Activated CD4-positive, alpha-beta T cell treated with anti-CD3 and anti-CD28 coated beads, Interleukin-2, amount 50 U/mL, for 16 hours (primary cell): ENCODE results near the gene PRKCA.
"Not testable (repeated sequence)": the region's sequence is repeated elsewhere in the genome, so short reads cannot be mapped to it uniquely, and the experiment has no call there.

Experiments used
- DNase-seq: peaks from one replicate; pipeline ENCODE4 v3.0.0-alpha.2; 2020

PRKCA gene

DNA sequence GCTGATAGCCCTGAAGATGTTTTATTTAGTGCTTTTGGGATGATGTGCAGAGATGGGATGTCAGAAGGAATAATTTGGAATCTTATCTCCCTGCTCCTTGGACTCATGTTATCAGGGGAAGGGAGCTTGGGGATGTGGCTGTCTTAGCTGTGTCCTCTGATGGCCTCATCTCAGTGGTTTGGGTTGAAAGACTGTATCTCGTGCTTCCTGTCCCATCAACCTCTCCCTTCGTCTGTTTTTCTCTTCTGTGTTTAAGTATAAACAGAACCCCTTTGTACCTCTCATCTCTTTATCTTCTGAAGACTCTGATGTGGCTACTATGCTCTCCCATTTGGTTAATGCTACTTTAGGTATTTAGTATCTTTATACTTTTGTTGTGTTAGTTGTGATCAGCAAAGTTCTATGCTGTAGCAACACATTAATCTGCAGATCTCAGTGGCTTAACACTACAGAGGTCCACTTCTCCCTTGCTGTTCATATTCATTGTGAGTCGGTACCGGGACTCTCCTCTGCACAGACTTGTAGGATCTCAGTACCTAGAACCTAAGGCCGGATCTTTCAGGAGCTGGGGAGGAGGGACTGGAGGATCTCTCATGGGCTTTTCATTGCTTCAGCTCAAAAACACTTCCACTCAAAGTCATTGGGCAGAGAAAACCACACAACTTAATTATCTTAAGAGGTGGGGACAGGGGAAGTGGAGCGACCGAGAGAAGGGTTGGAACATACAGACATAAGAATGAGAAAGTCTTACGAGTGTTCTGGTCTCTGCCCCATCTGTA, 28.8 kb downstream of the PRKCA start:
- peak; percentile 29 for DNase-seq

DNA sequence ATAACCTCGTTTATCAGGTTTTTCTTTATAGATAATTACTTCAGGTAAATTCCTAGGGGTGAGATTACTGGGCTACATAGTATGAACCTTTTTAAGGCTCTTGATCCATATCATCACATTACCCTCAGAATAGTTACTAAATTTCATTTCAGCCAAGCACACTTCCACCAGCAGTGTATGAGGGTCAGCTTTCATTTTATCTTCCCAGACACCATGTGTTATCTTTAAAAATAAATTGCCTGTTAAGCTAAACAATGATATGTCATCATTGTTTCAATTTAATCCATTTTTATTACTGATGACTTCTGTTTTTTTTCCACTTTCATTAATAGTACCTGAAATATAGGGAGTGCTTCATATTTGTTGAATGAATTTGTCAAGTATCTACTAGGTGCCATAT, 33.4 kb downstream of the PRKCA start:
- DNase-seq, result no peak

DNA sequence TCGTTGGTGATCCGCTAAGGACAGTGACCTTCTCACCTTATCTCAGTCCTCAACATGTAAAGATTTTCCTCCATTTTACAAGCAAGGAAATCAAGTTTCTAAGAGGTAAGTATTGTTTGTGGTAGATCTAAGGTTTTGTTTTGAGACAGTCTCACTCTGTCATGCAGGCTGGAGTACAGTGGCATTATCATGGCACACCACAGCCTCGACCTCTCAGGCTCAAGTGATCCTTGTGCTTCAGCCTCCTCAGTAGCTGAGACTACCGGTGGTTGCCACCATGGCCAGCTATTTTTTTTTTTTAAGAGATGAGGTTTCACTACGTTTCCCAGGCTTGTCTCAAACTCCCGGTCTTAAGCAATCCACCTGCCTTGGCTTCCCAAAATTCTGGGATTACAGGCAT, 34.9 kb downstream of the PRKCA start:
- DNase-seq, result no peak

DNA sequence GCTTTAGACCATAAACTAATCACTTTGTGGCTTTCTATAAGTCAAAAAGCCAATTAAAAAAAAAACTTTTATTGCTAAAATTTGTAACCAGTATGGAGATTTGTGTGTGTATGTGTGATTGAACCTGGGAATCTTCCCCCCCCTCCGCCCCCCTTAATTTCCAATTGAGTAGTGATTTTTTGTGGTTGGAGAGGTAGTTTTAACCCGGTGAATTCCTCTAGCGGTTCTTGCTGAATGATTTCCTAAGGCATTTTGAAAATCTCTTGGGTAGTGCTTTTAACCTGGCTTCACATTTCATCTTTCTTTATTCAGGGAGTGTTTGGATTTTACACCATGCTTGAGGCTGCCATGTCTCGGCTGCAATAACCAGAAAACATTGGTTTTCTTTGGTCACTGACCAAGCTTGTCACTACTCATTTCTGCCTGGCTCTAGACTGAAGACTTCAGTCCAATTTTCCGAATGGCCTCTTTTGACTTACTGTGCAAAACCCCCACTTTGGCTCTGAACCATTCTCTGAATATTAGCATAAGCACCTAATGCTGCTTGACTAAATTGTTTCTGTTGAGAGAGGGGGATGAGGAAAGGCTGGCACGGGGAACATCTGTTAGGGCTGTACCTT, 35.6 kb downstream of the PRKCA start:
- DNase-seq, result no peak

DNA sequence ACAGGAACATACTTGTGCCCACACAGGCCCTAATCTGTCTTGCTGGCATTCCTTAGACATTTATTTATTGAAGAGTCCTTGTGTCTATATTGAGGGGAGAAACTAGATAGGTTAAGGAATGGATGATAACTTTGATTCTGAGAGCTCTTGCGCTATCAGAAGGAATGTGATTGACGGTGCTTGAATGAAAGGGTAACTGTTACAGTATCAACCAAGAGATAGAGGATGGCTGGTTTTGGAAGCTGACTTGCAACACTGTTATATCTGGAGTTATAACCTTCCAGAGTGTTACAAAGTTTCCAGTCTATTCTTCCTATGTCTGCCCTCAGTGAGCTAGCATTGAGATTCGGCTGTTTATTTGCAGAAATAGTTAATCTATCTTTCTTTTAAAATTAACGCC, 36.5 kb downstream of the PRKCA start:
- DNase-seq, result no peak

DNA sequence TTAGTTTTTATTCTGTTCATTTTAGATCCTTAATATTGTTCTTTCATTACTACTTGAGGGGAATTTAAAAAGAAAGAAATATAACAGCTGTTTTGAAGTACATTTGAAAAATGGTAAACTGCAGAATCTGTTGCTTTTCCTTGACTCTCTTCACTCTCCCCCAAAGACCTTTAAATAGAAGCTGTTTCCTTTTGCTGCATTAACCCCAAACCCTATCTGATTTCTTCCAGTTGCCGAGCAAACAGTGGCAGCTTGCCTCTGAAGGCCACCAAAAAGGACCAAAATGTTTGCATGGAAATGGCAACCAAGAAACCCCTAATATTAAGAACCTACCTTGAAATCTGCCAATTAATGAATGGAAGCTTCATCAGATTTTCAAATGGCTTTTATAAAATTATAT, 37.1 kb downstream of the PRKCA start:
- DNase-seq, result no peak

DNA sequence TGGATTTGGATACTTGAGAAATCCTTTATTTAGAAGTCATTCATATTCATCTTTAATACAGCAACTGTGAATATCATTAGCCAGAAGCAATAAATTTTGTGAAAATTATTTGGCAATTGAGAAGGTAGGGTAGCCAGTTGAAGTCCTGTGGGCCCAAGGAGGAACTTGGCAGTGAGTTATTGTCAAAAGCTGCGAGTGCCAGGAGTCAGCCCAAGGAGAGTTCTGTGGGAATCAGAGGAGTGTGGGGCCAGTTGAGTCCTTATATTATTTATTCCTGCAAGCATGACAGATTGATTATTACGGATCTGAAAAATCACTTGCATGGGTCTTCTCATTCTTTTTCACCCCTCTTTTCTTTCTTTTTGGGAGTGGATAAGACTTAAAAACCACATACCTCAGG, 38.3 kb downstream of the PRKCA start:
- DNase-seq, result no peak

DNA sequence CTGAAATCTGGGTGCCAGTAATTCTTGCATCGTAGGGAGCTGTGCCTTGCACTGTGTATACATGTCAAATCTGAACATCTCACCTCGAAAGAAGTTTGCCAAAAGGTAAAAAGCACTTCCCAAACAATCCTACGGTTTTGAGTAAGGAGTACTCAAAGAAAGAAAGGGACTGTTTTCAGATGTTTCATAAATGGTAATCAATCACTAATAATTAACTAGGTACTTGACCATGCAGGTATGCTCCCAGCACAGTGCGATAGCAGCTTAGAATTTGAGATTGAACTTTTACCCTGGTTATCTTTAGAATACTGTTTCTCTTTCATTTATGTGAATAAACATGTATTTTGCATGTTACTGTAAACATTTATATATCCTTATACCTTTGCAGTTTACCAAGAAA, 39.0 kb downstream of the PRKCA start:
- no peak for DNase-seq

DNA sequence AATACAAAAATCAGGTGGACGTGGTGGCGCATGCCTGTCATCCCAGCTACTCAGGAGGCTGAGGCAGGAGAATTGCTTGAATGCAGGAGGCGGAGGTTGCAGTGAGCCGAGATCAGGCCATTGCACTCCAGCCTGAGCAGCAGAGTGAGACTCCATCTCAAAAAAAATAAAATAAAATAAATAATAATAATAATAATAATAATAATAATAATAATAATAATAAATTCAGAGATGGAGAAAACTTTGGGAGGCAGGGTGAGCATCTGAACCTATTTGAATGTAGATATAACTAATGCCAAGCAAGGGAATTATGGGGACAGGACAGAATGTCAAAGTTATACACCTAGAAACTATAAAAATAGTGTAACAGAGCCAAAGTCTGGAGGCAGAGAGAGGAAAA, 39.9 kb downstream of the PRKCA start:
- not testable (repeated sequence) for DNase-seq

DNA sequence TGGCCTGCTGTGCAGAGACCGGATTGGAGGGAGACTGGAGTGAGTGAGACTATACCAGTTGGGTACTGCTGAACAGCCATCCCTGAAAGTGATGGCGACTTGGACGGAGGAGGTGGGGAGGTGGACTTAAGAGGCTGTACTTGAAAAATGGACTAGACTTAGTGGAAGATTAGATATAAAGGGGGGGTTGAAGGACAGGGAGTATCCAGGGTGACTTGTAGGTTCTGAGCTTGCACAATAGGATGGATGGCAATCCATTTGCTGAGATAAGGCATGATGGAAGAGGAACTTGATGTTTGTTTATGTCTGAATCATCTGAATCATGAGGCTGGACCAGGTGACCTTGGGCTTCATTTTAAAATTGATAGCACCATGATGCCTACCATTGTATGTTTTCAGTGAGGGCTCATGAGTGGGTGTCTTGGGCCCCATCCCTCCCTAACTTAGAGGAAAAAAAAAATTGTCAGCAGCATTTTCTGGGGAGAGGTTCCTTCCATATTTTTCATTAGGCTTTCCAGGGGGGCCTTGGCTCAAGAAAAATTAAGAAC, 41.2 kb downstream of the PRKCA start:
- no peak for DNase-seq

DNA sequence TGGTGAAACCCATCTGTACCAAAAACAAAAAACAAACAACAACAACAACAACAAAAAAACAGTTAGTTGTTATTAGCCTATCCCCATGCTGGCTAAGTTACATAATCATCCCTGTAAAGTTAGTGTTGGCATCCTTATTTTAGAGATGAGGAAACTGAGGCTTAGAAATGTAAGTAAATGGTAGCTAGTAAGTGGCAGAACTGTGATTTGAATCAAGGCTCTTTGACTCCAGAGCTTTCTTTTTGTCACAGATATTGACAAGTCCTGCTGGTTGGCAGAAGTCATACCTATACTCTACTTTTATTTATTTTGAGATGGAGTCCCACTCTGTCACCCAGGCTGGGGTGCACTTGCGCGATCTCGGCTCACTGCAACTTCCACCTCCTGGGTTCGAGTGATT, 42.1 kb downstream of the PRKCA start:
- no peak for DNase-seq

DNA sequence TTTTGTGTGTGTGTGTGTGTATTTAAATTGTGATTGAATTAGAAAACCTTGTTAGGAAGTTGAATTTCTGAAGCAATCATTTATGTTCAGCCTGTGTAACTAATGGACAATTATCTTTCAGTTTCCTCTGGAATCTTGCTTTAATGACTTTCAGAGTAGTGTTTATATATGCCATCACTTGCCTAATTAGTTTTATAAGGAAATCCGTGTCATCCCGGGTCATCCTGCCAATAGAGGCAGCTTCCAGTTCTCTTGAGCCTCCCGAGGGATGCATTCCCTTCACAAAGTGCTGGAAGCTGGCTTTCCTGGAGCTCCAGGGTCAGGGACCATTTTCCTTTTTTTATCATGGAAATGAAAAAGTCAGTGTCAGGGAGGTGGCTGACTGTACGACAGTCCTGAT, 42.9 kb downstream of the PRKCA start:
- DNase-seq, result no peak

DNA sequence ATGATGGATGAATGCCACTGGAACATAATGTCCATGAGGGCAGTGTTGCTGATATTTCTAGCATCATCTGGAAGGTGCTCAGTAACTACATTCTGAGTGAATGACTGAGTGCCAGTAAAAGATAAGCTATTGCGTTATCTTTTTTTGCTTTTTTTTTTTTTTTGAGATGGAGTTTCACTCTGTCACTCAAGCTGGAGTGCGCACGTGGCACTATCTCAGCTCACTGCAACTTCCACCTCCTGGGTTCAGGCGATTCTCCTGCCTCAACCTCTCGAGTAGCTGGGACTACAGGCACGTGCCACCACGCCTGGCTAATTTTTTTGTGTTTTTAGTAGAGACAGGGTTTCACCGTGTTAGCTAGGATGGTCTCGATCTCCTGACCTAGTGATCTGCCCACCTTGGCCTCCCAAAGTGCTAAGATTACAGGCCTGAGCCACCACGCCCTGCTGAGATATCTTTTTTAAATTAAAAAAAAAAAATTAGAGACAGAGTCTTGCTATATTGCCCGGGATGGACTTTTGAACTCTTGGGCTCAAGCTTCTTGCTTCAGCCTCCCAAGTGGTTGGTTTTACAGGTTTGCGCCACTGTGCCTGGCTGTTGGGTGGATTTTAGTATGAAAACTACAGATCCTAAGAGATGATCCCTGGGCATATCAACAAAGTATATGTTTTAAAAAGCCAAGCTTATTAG, 43.7 kb downstream of the PRKCA start:
- DNase-seq, result not testable (repeated sequence)

DNA sequence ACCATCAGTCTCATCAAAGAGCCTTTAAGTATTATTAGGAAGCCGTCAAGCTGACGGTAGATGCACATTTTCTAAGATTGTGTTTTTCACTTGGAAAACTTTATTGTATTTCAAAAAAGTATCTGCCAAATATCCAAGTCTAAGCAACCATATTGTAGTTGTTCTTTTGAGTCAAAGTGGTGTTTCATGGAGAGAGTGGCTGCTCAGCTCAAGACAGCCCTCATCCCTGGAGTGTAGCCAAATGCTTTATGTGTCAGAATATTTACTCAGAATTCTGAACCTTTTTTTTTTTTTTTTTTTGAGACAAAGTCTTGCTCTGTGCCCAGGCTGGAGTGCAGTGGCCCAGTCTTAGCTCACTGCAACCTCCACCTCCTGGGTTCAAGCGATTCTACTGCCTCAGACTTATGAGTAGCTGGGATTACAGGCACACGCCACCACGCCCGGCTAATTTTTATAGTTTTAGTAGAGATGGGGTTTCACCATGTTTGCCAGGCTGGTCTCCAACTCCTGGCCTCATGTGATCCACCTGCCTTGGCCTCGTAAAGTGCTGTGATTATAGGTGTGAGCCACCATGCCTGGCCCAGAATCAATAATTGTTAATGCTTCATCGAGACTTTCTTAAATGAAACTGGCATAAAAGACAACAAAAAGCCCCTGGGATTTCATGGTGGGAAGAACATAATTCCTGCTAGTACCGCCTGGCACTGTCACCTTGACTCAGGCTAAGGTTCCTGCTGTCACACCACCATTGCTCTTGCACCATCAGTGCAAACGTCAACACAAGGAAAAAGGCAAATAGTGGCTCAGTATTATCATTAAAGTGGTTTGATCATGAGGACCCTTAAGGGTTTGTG, 45.5 kb downstream of the PRKCA start:
- peak; percentile 35 for DNase-seq

DNA sequence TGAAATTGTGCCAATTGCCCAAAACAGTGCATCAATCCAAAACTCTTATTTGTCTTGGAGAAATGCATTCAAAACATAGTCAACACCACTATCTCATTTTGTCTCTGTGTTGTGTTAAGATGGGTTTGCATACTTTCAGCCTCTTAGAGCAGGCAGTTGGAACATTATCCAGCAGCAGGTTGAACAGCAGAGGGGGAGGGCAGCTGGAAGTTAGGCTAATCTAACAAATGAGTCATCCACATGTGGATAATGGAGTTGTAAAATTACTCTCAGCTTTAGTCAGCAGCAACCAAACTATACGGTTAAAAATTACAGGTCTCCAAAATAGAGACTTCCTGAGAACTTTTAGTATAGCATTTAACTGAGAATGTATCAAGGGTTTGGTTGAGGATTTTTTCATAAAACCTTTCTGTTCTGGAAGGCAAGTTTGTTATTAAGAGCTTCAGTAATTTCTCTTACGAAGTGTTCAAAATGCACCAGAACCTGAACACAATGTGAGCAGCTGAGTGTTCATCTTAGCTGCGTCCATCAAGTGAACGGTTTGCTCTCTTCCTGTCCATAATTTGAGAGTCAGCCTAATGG, 46.3 kb downstream of the PRKCA start:
- DNase-seq, result peak; percentile 77

DNA sequence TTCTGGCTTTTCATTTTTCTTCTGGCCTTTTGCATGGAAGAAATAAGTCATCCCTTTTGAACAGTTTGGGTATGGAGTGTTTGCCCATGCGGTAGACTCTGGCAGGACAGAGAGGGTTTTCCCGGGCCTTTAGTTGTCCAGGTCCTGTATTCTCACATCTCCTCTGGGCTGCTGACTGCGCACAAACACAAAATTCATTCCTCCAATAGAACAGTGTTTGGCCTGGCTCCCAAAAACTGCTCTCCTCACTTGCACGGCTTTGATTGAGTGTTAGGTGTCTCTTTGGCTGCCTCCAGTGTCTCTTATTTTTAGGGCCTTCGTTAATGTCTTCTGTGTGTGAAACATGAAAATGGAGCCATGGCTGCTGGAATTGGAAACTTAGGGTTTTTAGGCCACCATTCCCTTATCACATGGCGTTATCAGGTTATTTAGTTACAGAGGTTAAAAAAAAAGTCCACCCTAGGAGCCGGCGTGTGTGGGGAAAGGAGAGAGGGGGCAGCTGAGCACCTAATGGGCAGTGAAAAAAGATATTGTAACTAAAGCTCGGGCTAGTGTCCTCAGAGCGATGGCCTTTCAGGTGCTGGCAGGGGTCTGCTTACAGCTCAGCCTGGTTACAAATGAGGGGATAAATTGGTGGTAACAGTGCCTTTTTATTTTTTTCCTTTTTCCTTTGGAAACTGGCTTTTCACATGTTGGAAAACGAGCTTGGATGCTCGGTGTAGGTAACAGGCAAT, 47.3 kb downstream of the PRKCA start:
- DNase-seq, result no peak

DNA sequence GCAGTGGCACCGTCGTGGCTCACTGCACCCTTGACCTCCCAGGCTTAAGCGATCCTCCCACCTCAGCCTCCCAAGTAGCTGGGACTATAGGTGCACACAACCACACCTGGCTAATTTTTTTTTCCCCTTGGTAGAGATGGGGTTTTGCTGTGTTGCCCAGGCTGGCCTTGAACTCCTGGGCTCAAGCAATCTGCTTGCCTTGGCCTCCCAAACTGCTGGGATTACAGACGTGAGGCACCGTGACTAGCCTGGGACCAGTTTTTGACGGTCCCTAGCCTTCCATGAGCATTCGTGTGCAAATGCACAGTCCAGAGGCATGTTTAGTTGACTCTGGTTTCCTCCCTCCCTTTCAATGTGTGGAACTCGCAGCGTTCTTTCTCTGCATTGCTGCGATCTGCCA, 48.2 kb downstream of the PRKCA start:
- not testable (repeated sequence) for DNase-seq

DNA sequence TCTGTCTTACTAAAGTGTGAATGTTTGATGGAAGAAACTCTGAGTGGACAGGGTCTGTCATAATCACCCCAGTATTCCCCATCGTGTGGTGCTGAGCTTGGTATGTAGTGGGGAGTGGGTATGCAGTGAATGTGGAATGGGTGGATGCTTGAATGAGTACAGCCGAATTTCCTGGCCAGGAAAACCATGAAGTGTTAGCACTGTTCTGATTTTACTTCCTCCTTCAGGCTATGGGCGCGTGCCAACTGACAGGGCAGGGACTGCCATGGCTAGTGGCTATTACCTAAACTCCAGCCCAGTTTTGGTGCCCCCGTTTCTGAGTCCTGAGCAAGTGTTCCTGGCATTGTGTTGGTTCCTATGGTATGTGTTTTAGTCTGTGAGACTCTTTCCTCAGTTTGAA, 48.6 kb downstream of the PRKCA start:
- no peak for DNase-seq

DNA sequence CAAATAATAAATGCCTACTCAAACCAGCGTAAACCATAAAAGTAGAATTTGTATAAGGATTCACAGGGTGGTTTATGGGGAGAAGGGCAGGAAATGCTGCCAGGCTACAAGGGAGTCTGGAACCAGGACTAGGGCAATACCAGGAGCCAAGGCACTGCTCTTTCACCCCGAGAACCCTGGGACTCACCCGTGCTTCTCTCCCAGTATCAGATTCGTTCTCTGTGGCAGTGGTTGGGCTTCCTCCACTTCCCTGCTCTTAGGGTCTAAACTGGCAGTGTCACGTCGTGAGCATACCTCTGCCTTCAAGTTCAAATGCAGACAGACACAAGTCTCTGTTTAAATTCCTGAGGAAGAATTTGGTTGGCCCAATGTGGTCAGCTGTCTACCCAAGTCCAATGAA, 49.3 kb downstream of the PRKCA start:
- DNase-seq, result no peak

DNA sequence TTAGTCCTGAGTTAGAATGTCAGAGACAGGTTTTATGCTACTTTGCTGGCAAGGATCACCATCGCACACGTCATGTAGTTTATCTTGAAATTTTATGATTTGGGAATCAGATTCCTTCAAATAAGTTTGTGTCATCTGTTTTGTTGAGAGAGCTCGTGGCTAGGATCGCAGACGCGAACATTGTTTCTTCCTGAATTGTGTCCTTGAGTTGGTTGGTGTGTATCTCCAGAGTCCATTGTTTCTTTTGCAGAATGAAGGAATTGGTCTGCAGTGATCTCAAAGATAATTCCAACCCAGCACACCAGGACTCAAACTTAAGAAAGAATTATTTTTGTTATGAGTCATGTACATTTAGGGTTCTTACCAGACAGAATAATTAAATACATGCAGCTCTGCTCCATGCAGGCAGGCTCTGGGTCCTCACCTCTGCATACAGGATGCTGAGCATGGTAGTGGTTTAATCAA, 51.6 kb downstream of the PRKCA start:
- no peak for DNase-seq

DNA sequence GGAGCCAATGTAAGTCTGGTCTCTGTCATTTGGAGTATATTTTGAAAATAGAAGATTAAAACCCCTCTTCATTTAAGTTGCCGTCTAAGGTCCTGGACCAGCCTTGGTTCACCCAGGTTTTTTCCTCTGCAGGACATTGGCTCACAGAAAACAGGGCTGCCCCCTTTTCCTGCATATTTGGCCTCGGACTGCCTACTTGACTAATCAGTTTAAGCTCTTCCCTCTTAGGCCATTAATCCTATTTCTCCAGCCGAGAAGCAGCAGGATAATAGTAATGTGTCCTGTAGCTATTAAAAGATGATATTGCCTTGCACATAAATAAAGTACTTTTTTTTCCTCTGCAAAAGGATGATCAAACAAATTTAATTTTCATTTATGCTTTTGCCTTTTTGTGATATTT, 52.1 kb downstream of the PRKCA start:
- DNase-seq, result no peak

DNA sequence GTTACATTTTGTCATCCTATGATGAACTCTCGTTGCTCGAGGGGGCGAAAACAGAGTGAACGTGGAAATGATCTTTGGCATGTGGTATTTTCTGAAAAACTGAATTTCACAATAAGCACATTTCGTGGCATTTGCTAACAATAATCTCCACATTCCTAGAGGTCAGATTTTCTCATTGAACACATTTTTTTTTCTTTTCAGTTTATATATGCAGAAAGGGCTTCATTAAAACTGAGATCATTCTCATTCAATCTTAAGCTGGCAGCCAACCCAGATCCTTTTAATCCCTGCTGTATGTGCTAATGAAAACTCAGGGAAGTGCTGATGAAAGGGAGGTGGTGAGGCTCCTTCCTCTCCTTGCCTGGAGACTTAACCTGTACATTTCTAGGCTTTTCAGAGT, 52.6 kb downstream of the PRKCA start:
- DNase-seq, result no peak
